ENCODE results near the gene GET3.
"Not testable (repeated sequence)": the region's sequence is repeated elsewhere in the genome, so short reads cannot be mapped to it uniquely, and the experiment has no call there.

GET3 gene

DNA sequence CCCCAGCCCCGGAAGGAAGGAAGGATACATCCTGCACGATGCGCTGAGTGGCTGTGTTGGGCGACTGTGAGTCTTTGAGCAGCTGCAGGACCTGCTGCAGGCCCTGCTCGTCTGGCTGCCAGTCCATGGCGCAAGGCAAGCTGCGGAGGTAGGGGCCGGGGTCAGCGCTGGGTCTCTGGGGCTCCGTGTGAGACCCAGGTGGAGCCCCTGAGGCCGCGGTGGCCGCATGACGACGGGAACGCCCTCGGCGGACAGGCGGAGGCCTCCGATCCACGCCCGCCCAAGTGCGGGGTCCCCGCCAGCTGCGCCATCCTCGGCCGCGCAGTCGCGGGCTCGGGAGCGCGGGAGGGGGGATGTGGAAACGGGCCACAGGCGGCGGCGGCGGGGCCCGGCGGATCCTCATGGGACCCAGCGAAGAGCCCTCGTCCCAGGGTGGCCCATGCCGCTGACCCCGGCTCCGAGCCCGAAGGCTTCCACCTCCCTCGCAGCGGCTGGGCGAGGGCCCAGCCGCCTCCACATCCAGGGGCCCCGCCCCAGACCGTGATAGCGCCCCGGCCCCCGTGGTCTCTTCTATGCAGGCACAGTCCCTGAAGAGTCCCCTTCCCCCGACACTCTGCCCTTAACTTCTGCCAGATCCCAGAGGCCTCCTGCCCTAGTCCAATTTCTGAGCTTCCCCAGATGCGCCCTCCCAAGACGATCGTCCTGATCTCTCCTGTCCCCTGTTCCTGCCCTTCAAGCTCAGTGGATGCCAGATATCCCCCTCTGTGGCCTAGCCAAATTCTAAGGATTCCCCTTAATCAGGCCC lies 16.2 kb upstream of the GET3 start:
- Histone ChIP-seq H3K9ac (ENCODE audit: low read length) (peak overlapping the region; percentile 90), H3K4me3 (ENCODE audit: low read length) (peak overlapping the region; percentile 87), H3K9me3 (ENCODE audit: control insufficient read depth, low read length) (no peaks in the 10 kb centered on the region), H3K4me1 (ENCODE audit: control insufficient read depth, insufficient read depth, low read length) (peaks cover 19% of the 10 kb centered on the region), H3K27me3 (ENCODE audit: control insufficient read depth, insufficient read depth, low read length) (no peaks in the 10 kb centered on the region), H3K36me3 (ENCODE audit: control insufficient read depth, insufficient read depth, low read length) (no peaks in the 10 kb centered on the region)

DNA sequence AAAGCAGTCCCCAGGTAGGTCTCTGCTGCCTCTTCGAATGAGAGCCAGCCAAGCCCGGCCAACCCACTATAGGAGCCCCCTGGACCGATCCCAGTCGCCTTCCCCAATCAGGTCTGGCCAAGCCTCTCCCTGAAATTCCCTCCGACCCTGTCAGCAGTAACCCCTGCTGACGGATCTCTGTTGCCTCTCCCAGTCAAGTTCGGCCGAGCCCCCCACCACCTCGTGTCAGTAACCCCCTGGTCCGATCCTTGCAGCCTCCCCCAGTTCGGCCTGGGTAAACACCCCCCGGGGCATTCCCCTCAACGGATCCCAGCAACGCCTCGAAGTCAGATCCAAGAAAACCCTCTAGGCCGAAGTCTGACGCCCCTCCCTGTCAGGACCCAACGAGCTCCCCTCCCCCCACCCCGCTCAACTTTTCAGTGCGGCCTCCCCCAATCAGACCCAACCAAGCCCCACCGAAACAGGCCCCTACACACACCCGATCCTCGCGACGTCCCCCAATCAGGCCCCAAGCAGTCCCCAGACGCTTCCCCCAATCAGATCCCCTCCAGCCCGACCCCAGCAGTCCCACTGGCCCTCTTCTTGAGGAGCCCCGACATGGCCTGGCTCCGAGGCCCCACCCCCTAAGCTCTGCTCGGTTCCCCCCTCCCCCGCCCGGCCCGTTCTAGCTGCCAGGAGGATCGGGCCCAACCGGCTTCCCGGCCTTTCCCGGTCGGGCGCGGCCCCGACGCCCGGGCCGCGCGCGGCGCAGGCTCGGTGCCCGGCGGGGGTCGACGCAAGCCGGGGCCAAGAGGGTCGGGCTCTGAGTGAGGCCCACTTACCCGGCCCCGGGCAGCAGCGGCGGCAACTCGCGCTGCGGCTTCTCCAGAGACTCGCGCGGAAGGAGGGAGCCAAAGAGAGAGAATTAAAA lies 15.4 kb upstream of the GET3 start:
- Histone ChIP-seq H3K4me3 (ENCODE audit: low read length) (peak overlapping the region; percentile 87), H3K9me3 (ENCODE audit: control insufficient read depth, low read length) (no peaks in the 10 kb centered on the region), H3K36me3 (ENCODE audit: control insufficient read depth, insufficient read depth, low read length) (no peaks in the 10 kb centered on the region), H3K4me1 (ENCODE audit: control insufficient read depth, insufficient read depth, low read length) (peaks cover 19% of the 10 kb centered on the region), H3K27me3 (ENCODE audit: control insufficient read depth, insufficient read depth, low read length) (no peaks in the 10 kb centered on the region), H3K9ac (ENCODE audit: low read length) (peak overlapping the region; percentile 90)

DNA sequence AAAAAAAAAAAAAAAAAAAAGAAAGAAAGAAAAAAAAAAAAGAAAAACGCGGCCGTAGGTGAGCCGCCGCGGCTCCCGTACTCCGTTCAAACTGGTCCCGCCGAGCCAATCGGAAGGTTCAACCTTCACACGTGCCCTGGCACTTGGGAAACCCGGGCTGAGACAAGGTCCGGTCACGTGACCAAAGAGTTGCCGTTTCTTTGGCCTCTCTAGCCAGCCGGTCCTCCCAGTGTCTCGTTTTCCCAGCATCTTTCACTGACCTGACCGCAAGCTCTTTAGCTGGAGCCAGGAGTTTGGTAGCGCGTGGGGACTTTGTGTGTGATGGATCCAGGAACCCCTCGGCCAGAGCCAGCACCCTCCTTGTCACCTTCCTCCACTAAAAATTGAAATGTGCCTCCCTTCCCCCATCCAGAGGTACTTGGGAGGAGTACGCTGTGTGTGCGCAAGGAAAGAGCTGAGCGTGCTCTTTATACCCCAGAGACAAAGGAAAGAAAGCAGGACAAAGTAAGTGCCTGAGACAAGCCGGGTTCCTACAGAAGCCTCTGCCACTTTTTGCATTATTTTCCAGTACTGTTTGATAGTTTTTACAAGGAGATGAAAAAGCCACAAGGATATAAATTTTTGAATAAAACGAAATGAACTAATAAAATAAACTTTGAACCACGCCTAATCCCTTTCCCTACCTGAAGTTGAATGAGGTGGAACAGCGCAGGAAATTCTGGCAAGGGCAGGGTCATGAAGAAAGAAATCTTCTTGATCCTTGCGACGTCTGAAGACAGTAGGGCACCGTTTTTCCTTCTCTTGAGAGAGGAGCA lies 14.5 kb upstream of the GET3 start:
- Histone ChIP-seq H3K4me1 (ENCODE audit: control insufficient read depth, insufficient read depth, low read length) (peaks cover 19% of the 10 kb centered on the region), H3K27me3 (ENCODE audit: control insufficient read depth, insufficient read depth, low read length) (no peaks in the 10 kb centered on the region), H3K9me3 (ENCODE audit: control insufficient read depth, low read length) (no peaks in the 10 kb centered on the region), H3K4me3 (ENCODE audit: low read length) (peak overlapping the region; percentile 62), H3K9ac (ENCODE audit: low read length) (peak overlapping the region; percentile 90), H3K36me3 (ENCODE audit: control insufficient read depth, insufficient read depth, low read length) (no peaks in the 10 kb centered on the region)

DNA sequence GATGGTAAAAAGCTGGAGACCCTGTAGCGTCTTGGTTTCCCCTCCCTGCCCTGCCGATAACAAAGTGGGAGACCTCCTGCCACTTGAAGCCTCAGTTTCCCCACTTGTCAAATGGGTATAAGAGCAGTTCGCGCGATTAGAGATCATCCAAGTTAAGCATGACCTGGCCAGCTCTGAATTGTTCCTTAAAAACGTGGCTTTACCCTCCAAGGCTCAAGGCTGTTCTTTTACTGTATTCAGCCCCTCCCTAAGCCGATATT lies 14.0 kb upstream of the GET3 start:
- peak overlapping the region; percentile 74 for H3K9ac ChIP-seq (ENCODE audit: low read length)
- H3K27me3 ChIP-seq (ENCODE audit: control insufficient read depth, insufficient read depth, low read length) = no peaks in the 10 kb centered on the region
- peaks cover 19% of the 10 kb centered on the region for H3K4me1 ChIP-seq (ENCODE audit: control insufficient read depth, insufficient read depth, low read length)
- H3K36me3 ChIP-seq (ENCODE audit: control insufficient read depth, insufficient read depth, low read length) = no peaks in the 10 kb centered on the region
- H3K4me3 ChIP-seq (ENCODE audit: low read length) = peak overlapping the region; percentile 62
- no peaks in the 10 kb centered on the region for H3K9me3 ChIP-seq (ENCODE audit: control insufficient read depth, low read length)

DNA sequence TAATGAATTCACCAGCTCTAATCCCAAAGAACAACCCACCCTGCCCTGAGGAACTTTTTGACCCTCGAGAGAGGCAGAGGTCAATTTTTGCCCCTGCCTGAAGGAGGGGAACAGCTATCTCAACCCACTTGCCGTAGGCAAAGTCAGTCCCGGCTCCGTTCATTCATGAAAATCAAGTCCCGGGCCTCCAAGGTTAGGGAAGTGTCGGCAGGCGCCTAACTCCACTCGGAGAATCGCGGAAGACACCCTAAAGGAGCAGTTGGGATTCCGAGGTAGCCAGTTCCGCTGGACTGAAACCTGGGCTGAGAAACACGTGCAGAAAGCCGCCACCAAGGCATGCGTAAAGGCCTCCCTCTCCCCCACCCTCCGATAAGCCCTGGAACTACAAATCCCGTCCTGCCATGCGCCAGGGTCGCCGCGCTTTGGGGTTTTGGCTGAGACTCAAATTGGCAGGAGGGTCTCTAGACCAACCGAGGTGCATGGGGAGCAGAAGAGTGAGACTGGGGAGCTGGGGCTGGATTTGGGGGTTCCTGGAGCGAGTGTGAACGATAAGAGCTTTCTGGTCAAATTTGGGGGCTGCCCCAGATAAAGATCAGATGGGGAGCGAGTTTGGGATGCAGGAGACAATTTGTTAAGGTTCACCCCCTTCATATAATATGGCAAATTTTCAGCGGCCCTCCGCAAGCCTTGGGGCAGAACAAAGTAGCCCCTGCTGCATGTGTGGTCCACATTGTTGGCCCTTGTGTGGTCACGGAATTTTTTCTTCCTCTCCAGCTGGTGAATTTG lies 13.5 kb upstream of the GET3 start, which contains the start of gene TNPO2:
TSS of gene TNPO2 (minus strand) at position 292 of the 786 bp plus-strand sequence. CDS start 2,955 bp downstream, outside the sequence.
- Histone ChIP-seq H3K36me3 (ENCODE audit: control insufficient read depth, insufficient read depth, low read length) (no peaks in the 10 kb centered on the region), H3K4me1 (ENCODE audit: control insufficient read depth, insufficient read depth, low read length) (peaks cover 19% of the 10 kb centered on the region), H3K27me3 (ENCODE audit: control insufficient read depth, insufficient read depth, low read length) (no peaks in the 10 kb centered on the region), H3K9ac (ENCODE audit: low read length) (peak within 1 kb of the TSS; percentile 74), H3K9me3 (ENCODE audit: control insufficient read depth, low read length) (no peaks in the 10 kb centered on the region), H3K4me3 (ENCODE audit: low read length) (peak within 1 kb of the TSS; percentile 62)

DNA sequence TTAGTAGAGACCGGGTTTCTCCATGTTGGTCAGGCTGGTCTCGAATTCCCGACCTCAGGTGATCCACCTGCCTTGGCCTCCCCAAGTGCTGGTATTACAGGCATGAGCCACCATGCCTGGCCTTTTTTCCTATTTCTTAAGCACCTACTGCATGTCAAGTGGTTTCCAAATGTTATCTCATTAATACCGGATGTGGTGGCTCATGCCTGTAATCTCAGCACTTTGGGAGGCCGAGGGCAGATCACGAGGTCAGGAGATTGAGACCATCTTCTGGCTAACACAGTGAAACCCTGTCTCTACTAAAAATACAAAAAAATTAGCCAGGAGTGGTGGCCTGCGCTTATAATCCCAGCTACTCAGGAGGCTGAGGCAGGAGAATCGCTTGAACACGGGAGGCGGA lies 11.7 kb upstream of the GET3 start:
- H3K4me3 ChIP-seq (ENCODE audit: low read length); H3K36me3 ChIP-seq (ENCODE audit: control insufficient read depth, insufficient read depth, low read length); H3K27me3 ChIP-seq (ENCODE audit: control insufficient read depth, insufficient read depth, low read length); H3K9me3 ChIP-seq (ENCODE audit: control insufficient read depth, low read length); H3K9ac ChIP-seq (ENCODE audit: low read length): not testable (repeated sequence)
- H3K4me1 ChIP-seq (ENCODE audit: control insufficient read depth, insufficient read depth, low read length) = peaks cover 19% of the 10 kb centered on the region

DNA sequence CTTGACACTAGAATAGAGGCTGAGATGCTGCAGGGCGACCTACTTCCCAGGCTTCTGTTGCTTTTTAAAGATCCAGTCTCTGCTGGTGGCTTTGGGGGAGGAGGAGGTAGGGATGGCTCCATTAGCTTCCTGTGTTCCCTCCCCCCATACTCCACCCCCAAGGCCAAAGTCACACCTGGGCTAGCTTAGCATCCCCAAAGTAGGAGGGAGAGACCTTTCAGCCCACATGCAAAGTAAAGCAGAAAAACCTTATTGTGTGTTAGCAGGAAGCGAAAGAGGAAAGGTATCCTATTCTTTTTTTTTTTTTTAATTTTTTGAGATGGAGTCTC lies 10.3 kb upstream of the GET3 start:
- H3K4me1 ChIP-seq (ENCODE audit: control insufficient read depth, insufficient read depth, low read length) = peaks cover 22% of the 10 kb centered on the region
- no peaks in the 10 kb centered on the region for H3K36me3 ChIP-seq (ENCODE audit: control insufficient read depth, insufficient read depth, low read length)
- H3K27me3 ChIP-seq (ENCODE audit: control insufficient read depth, insufficient read depth, low read length) = no peaks in the 10 kb centered on the region
- H3K9me3 ChIP-seq (ENCODE audit: control insufficient read depth, low read length) = no peaks in the 10 kb centered on the region
- no peak overlapping the region for H3K9ac ChIP-seq (ENCODE audit: low read length)
- no peak overlapping the region for H3K4me3 ChIP-seq (ENCODE audit: low read length)

DNA sequence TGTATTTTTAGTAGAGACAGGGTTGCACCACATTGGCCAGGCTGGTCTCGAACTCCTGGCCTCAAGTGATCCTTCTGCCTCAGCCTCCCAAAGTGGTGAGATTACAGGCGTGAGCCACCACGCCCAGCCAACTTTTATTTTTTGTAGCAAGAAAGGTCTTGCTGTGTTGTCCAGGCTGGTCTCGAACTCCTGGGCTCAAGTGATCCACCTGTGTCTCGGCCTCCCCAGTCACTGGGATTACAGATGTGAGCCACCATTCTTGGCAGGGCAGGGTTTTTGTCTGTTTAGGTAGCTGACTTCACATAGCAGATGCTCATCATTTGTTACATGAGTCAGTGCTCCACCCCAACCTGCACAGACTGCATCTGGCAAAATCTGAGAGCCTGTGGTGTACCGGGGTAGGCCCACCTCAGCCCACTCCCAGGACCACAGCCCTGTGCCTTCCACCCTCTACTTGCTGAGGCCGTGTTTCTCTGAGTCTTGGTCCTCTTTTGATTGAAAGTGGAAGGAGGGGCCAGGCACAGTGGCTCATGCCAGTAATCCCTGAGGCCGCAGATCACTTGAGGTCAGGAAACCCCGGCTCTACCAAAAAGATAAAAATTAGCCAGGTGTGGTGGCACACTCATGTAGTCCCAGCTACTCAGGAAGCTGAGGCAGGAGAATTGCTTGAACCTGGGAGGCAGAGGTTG lies 9.4 kb upstream of the GET3 start:
- Histone ChIP-seq H3K9ac (ENCODE audit: low read length) (no peak overlapping the region), H3K4me3 (ENCODE audit: low read length) (no peak overlapping the region), H3K27me3 (ENCODE audit: control insufficient read depth, insufficient read depth, low read length) (no peaks in the 10 kb centered on the region), H3K36me3 (ENCODE audit: control insufficient read depth, insufficient read depth, low read length) (no peaks in the 10 kb centered on the region), H3K4me1 (ENCODE audit: control insufficient read depth, insufficient read depth, low read length) (peaks cover 28% of the 10 kb centered on the region), H3K9me3 (ENCODE audit: control insufficient read depth, low read length) (no peaks in the 10 kb centered on the region)

DNA sequence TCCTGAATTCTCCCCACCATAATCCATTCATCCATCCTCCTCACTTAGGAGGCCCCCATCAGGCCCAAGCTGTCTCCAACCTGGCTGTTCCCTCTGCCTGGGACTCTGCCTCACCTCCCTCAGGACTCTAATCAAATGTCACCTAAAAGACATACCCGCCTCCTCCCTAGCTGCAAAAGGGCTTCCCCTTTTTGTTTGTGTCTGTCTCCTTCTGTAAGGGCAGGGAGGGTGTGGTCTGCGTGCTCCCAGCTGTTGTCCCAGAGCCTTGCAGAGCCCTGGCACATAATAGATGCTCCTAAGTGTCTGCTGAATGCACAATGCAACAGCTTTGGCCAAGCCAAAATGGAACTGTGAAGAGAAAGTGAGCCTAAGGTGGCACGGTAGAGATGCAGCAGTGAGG lies 7.2 kb upstream of the GET3 start:
- Histone ChIP-seq H3K4me1 (ENCODE audit: control insufficient read depth, insufficient read depth, low read length) (peaks cover 21% of the 10 kb centered on the region), H3K9ac (ENCODE audit: low read length) (no peak overlapping the region), H3K27me3 (ENCODE audit: control insufficient read depth, insufficient read depth, low read length) (no peaks in the 10 kb centered on the region), H3K9me3 (ENCODE audit: control insufficient read depth, low read length) (no peaks in the 10 kb centered on the region), H3K4me3 (ENCODE audit: low read length) (no peak overlapping the region), H3K36me3 (ENCODE audit: control insufficient read depth, insufficient read depth, low read length) (no peaks in the 10 kb centered on the region)

DNA sequence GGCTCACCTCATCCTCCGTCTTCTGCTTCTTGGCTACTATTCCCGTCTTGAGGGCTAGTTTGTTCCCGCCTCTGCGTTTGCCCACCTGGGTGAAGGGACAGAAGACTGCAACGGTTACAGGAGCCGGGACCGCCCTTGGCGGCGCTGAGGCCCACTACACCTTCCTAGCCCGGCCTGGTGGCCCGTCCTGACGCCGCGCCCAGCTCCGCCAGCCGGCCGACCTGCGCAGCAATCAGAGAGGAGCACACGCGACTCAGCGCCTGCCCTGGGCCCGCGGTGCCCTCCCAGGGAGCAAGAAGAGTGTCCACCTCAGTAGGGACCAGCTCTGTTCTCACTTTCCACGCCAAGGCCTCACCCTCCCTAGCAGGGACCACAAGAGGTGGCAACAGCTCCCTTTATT lies 6.0 kb upstream of the GET3 start:
- Histone ChIP-seq H3K4me1 (ENCODE audit: control insufficient read depth, insufficient read depth, low read length) (peaks cover 21% of the 10 kb centered on the region), H3K9me3 (ENCODE audit: control insufficient read depth, low read length) (no peaks in the 10 kb centered on the region), H3K4me3 (ENCODE audit: low read length) (no peak overlapping the region), H3K36me3 (ENCODE audit: control insufficient read depth, insufficient read depth, low read length) (no peaks in the 10 kb centered on the region), H3K9ac (ENCODE audit: low read length) (no peak overlapping the region), H3K27me3 (ENCODE audit: control insufficient read depth, insufficient read depth, low read length) (no peaks in the 10 kb centered on the region)
